ENCODE data around the gene SPATA20.
A peak's percentile ranks its signal among the peaks of the same experiment; 100 is the strongest.

The SPATA20 gene

GRCh38 chr17:50534979-50535326 lies 12.0 kb upstream of the SPATA20 start:
- peak overlapping the region; percentile 98 for H3K4me3 ChIP-seq (ENCODE audit: low read depth, low read length)
- no peak for DNase-seq (ENCODE audit: low read depth)
- no peak for TF ChIP-seq CTCF (IDR thresholded peaks at IDR 0.05; ENCODE audit: control insufficient read depth, extremely low read depth, insufficient read depth)

- H3K4me3 ChIP-seq (ENCODE audit: low read depth, low read length), result peak overlapping the region; percentile 98; the same call in 1 of the 2 replicates
- DNase-seq (ENCODE audit: low read depth), result no peak
Observed at GRCh38 chr17:50535407-50535806, 11.6 kb upstream of the SPATA20 start.

GRCh38 chr17:50536683-50537646 lies 10.0 kb upstream of the SPATA20 start:
- DNase-seq (ENCODE audit: low read depth), result no peak
- no peak for TF ChIP-seq CTCF (IDR thresholded peaks at IDR 0.05; ENCODE audit: control insufficient read depth, extremely low read depth, insufficient read depth)
- no peak overlapping the region for H3K4me3 ChIP-seq (ENCODE audit: low read depth, low read length)

More at GRCh38 chr17:50535407-50535806, 11.6 kb upstream of the SPATA20 start:
- no peak for TF ChIP-seq CTCF (IDR thresholded peaks at IDR 0.05; ENCODE audit: control insufficient read depth, extremely low read depth, insufficient read depth)

- no peak for DNase-seq (ENCODE audit: low read depth)
- no peak for TF ChIP-seq CTCF (IDR thresholded peaks at IDR 0.05; ENCODE audit: control insufficient read depth, extremely low read depth, insufficient read depth)
- no peak overlapping the region for H3K4me3 ChIP-seq (ENCODE audit: low read depth, low read length)
Observed at GRCh38 chr17:50537721-50538548, 9.0 kb upstream of the SPATA20 start.

GRCh38 chr17:50538549-50539410 lies 8.2 kb upstream of the SPATA20 start:
- H3K4me3 ChIP-seq (ENCODE audit: low read depth, low read length), result no peak overlapping the region
- DNase-seq (ENCODE audit: low read depth), result no peak
- TF ChIP-seq CTCF (IDR thresholded peaks at IDR 0.05; ENCODE audit: control insufficient read depth, extremely low read depth, insufficient read depth), result no peak

Data from LNCaP clone FGC (cell line).